ENCODE measurements around the gene GPHN.
A peak's percentile ranks its signal among the peaks of the same experiment; 100 is the strongest.

GPHN gene

GRCh38 chr14:67137744-67138371 lies 629.9 kb downstream of the GPHN start:
- Histone ChIP-seq H3K36me3 (ENCODE audit: control insufficient read depth, insufficient read depth, low read length) (no peaks in the 10 kb centered on the region), H3K4me1 (ENCODE audit: control insufficient read depth, insufficient read depth, low read length) (no peaks in the 10 kb centered on the region), H3K4me3 (ENCODE audit: low read length) (no peak overlapping the region), H3K27me3 (ENCODE audit: control insufficient read depth, insufficient read depth, low read length) (no peaks in the 10 kb centered on the region), H3K27ac (ENCODE audit: low read length) (no peak overlapping the region), H3K9me3 (ENCODE audit: control insufficient read depth, insufficient read depth, low read length) (no peaks in the 10 kb centered on the region)
- no peak for DNase-seq (ENCODE audit: low read depth, low spot score)

- no CpG with 5 or more reads among the region's 2 CpGs for WGBS (ENCODE audit: insufficient coverage, insufficient read length)
These were observed 632.6 kb downstream of the GPHN start for GRCh38 chr14:67140556-67140955.

GRCh38 chr14:67141146-67141900 lies 633.4 kb downstream of the GPHN start:
- no peak overlapping the region for H3K27ac ChIP-seq (ENCODE audit: low read length)
- no peaks in the 10 kb centered on the region for H3K27me3 ChIP-seq (ENCODE audit: control insufficient read depth, insufficient read depth, low read length)
- H3K9me3 ChIP-seq (ENCODE audit: control insufficient read depth, insufficient read depth, low read length) = no peaks in the 10 kb centered on the region
- no peaks in the 10 kb centered on the region for H3K36me3 ChIP-seq (ENCODE audit: control insufficient read depth, insufficient read depth, low read length)
- DNase-seq (ENCODE audit: low read depth, low spot score) = no peak
- no peaks in the 10 kb centered on the region for H3K4me1 ChIP-seq (ENCODE audit: control insufficient read depth, insufficient read depth, low read length)
- no CpG with 5 or more reads among the region's 1 CpG for WGBS (ENCODE audit: insufficient coverage, insufficient read length)
- no peak overlapping the region for H3K4me3 ChIP-seq (ENCODE audit: low read length)

More at GRCh38 chr14:67140556-67140955, 632.6 kb downstream of the GPHN start:
- H3K36me3 ChIP-seq (ENCODE audit: control insufficient read depth, insufficient read depth, low read length) = no peaks in the 10 kb centered on the region
- DNase-seq (ENCODE audit: low read depth, low spot score) = no peak
- no peak overlapping the region for H3K4me3 ChIP-seq (ENCODE audit: low read length)
- no peaks in the 10 kb centered on the region for H3K27me3 ChIP-seq (ENCODE audit: control insufficient read depth, insufficient read depth, low read length)
- H3K4me1 ChIP-seq (ENCODE audit: control insufficient read depth, insufficient read depth, low read length) = no peaks in the 10 kb centered on the region
- H3K9me3 ChIP-seq (ENCODE audit: control insufficient read depth, insufficient read depth, low read length) = no peaks in the 10 kb centered on the region
- no peak overlapping the region for H3K27ac ChIP-seq (ENCODE audit: low read length)

- no peaks in the 10 kb centered on the region for H3K27me3 ChIP-seq (ENCODE audit: control insufficient read depth, insufficient read depth, low read length)
- H3K27ac ChIP-seq (ENCODE audit: low read length) = no peak overlapping the region
- no peak for DNase-seq (ENCODE audit: low read depth, low spot score)
- no peaks in the 10 kb centered on the region for H3K9me3 ChIP-seq (ENCODE audit: control insufficient read depth, insufficient read depth, low read length)
- H3K36me3 ChIP-seq (ENCODE audit: control insufficient read depth, insufficient read depth, low read length) = no peaks in the 10 kb centered on the region
- WGBS (ENCODE audit: insufficient coverage, insufficient read length) = no CpG with 5 or more reads among the region's 4 CpGs
- no peak overlapping the region for H3K4me3 ChIP-seq (ENCODE audit: low read length)
- no peaks in the 10 kb centered on the region for H3K4me1 ChIP-seq (ENCODE audit: control insufficient read depth, insufficient read depth, low read length)
These were observed 643.2 kb downstream of the GPHN start for GRCh38 chr14:67151082-67151666.

DNA sequence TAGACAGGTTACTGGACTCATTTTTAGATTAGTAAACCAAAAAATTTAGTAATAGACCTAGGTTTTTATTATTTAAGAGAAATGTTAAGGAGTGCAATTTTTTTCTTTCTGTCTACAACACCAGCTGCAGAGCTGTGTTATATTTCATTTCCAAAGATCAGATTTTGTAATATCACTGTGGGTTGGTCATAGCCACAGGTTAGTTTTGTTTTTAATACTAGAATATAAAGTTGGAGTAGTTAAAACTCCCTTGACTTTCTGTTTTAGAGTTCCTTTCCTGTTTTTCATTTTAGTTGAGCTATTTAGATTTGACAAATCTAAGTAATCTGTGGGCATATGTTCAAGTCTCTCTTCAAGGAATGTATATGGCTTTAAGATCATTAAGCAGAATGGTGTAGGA lies 650.6 kb downstream of the GPHN start:
- H3K36me3 ChIP-seq (ENCODE audit: control insufficient read depth, insufficient read depth, low read length) = no peaks in the 10 kb centered on the region
- no peak overlapping the region for H3K4me3 ChIP-seq (ENCODE audit: low read length)
- H3K4me1 ChIP-seq (ENCODE audit: control insufficient read depth, insufficient read depth, low read length) = no peaks in the 10 kb centered on the region; the same call in 1 of the 2 replicates
- H3K27me3 ChIP-seq (ENCODE audit: control insufficient read depth, insufficient read depth, low read length) = no peaks in the 10 kb centered on the region
- H3K9me3 ChIP-seq (ENCODE audit: control insufficient read depth, insufficient read depth, low read length) = no peaks in the 10 kb centered on the region
- DNase-seq (ENCODE audit: low read depth, low spot score) = no peak
- H3K27ac ChIP-seq (ENCODE audit: low read length) = no peak overlapping the region

DNA sequence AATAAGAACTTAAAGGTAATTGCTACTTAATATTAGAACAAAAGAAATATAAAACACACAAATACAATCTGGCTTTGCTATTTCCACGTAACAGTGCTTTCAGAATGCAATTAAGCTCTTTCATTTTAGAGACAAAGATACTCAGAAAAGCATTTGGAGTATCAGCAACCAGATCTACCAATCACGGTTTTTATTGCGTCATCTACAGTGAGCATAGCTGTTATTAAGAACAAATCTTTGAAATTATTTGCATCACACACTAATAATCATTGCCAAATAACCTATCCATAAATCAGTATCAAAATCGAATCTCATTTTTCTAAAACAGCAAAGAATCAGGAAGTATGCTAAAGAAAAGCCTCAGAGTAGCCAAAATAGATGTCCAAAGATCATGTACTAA lies 654.4 kb downstream of the GPHN start:
- Histone ChIP-seq H3K4me3 (ENCODE audit: low read length) (no peak overlapping the region), H3K27me3 (ENCODE audit: control insufficient read depth, insufficient read depth, low read length) (no peaks in the 10 kb centered on the region), H3K27ac (ENCODE audit: low read length) (no peak overlapping the region), H3K4me1 (ENCODE audit: control insufficient read depth, insufficient read depth, low read length) (no peaks in the 10 kb centered on the region; the same call in 1 of the 2 replicates), H3K9me3 (ENCODE audit: control insufficient read depth, insufficient read depth, low read length) (no peaks in the 10 kb centered on the region), H3K36me3 (ENCODE audit: control insufficient read depth, insufficient read depth, low read length) (no peaks in the 10 kb centered on the region)
- WGBS (ENCODE audit: insufficient coverage, insufficient read length) = no CpG with 5 or more reads among the region's 4 CpGs
- DNase-seq (ENCODE audit: low read depth, low spot score) = no peak

- Histone ChIP-seq H3K27me3 (ENCODE audit: control insufficient read depth, insufficient read depth, low read length) (no peaks in the 10 kb centered on the region), H3K27ac (ENCODE audit: low read length) (no peak overlapping the region), H3K9me3 (ENCODE audit: control insufficient read depth, insufficient read depth, low read length) (no peaks in the 10 kb centered on the region), H3K4me1 (ENCODE audit: control insufficient read depth, insufficient read depth, low read length) (peaks cover 1% of the 10 kb centered on the region; the same call in 1 of the 2 replicates), H3K4me3 (ENCODE audit: low read length) (no peak overlapping the region), H3K36me3 (ENCODE audit: control insufficient read depth, insufficient read depth, low read length) (no peaks in the 10 kb centered on the region)
- WGBS (ENCODE audit: insufficient coverage, insufficient read length) = no CpG with 5 or more reads among the region's 5 CpGs
- DNase-seq (ENCODE audit: low read depth, low spot score) = peak; percentile 11
These were observed 658.5 kb downstream of the GPHN start for GRCh38 chr14:67166450-67166853.

DNA sequence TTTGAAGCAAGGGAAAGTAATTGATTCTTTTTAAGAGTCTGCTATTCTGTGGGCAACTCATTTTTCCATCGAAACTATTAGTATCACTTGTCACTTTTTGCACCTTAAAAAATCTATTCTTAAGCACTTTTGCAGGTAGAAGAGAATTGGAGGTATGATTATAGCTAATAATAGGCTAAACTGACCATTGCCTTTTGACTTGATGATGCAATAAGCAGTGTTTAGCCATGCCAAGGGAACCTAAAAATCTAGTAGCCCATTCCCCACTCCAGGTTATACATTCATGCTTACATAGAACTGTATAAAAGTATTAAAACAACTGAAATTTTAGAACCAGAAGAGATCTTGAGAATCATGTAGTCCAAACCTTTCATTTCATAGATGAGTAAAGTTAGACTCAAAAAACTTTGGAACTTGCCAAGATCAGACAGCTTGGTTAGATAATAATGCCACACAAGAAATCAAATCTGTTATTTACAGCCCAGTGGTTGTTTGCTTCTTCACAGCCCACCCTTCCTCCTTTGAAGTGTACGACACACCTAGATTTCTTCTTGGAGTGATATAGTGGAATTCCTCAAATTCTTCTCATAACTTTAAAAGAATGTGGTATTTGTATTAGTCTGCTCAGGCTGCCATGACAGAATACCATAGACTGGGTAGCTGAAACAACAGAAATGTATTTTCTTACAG lies 659.6 kb downstream of the GPHN start:
- H3K36me3 ChIP-seq (ENCODE audit: control insufficient read depth, insufficient read depth, low read length) = no peaks in the 10 kb centered on the region
- H3K27me3 ChIP-seq (ENCODE audit: control insufficient read depth, insufficient read depth, low read length) = no peaks in the 10 kb centered on the region
- no peak overlapping the region for H3K27ac ChIP-seq (ENCODE audit: low read length)
- H3K9me3 ChIP-seq (ENCODE audit: control insufficient read depth, insufficient read depth, low read length) = no peaks in the 10 kb centered on the region
- DNase-seq (ENCODE audit: low read depth, low spot score) = no peak
- H3K4me3 ChIP-seq (ENCODE audit: low read length) = no peak overlapping the region
- no CpG with 5 or more reads among the region's 2 CpGs for WGBS (ENCODE audit: insufficient coverage, insufficient read length)
- peaks cover 1% of the 10 kb centered on the region; the same call in 1 of the 2 replicates for H3K4me1 ChIP-seq (ENCODE audit: control insufficient read depth, insufficient read depth, low read length)

- Histone ChIP-seq H3K9me3 (ENCODE audit: control insufficient read depth, insufficient read depth, low read length) (no peaks in the 10 kb centered on the region), H3K36me3 (ENCODE audit: control insufficient read depth, insufficient read depth, low read length) (no peaks in the 10 kb centered on the region), H3K4me3 (ENCODE audit: low read length) (no peak overlapping the region), H3K4me1 (ENCODE audit: control insufficient read depth, insufficient read depth, low read length) (peaks cover 1% of the 10 kb centered on the region; the same call in 1 of the 2 replicates), H3K27ac (ENCODE audit: low read length) (no peak overlapping the region), H3K27me3 (ENCODE audit: control insufficient read depth, insufficient read depth, low read length) (no peaks in the 10 kb centered on the region)
- no CpG with 5 or more reads among the region's 1 CpG for WGBS (ENCODE audit: insufficient coverage, insufficient read length)
- DNase-seq (ENCODE audit: low read depth, low spot score) = no peak
These were observed 660.1 kb downstream of the GPHN start for GRCh38 chr14:67168110-67168441.

- no peak for DNase-seq (ENCODE audit: low read depth, low spot score)
- H3K4me3 ChIP-seq (ENCODE audit: low read length) = no peak overlapping the region
- no peaks in the 10 kb centered on the region for H3K9me3 ChIP-seq (ENCODE audit: control insufficient read depth, insufficient read depth, low read length)
- H3K36me3 ChIP-seq (ENCODE audit: control insufficient read depth, insufficient read depth, low read length) = no peaks in the 10 kb centered on the region
- no CpG with 5 or more reads among the region's 1 CpG for WGBS (ENCODE audit: insufficient coverage, insufficient read length)
- H3K4me1 ChIP-seq (ENCODE audit: control insufficient read depth, insufficient read depth, low read length) = 0 out of 2 replicates have a peak, but pooled peaks cover 1% of the 10 kb centered on the region
- no peak overlapping the region for H3K27ac ChIP-seq (ENCODE audit: low read length)
- no peaks in the 10 kb centered on the region for H3K27me3 ChIP-seq (ENCODE audit: control insufficient read depth, insufficient read depth, low read length)
These were observed 662.7 kb downstream of the GPHN start for GRCh38 chr14:67170660-67171059.

All from iPS DF 6.9 (cell line).